HEK293T (cell line): ENCODE results near the gene EZR.

Source experiments
- CTCF ChIA-PET: fragments of 350-600 bp; formaldehyde crosslinking; extraction: SDS; loops from one replicate; lab custom pipeline; 2021; ENCODE audit warnings: antibody characterized with exemption, inconsistent platforms; lab: Yijun Ruan, JAX
- POLR2A ChIA-PET: fragments of 350-600 bp; formaldehyde crosslinking; extraction: SDS; loops from one replicate; lab custom pipeline; 2020; ENCODE audit warnings: antibody characterized with exemption, inconsistent platforms; lab: Yijun Ruan, JAX
- DNase-seq: peaks from one replicate; pipeline ENCODE4 v3.0.0; 2012; ENCODE audit warnings: mixed read lengths; ENCODE audit errors: extremely low spot score
- ARNT ChIP-seq: fragments of 450-650 bp; IDR thresholded peaks from 2 replicates; pipeline ENCODE4 v1.6.1; 2017; ENCODE audit warnings: mild to moderate bottlenecking
- BHLHE40 ChIP-seq: fragments of 450-650 bp; IDR thresholded peaks from 2 replicates; pipeline ENCODE4 v1.6.1; 2016; ENCODE audit warnings: mild to moderate bottlenecking, moderate library complexity, borderline replicate concordance
- CTBP1 ChIP-seq: fragments of 450-650 bp; IDR thresholded peaks from 2 replicates; pipeline ENCODE4 v1.6.1; 2016; ENCODE audit warnings: borderline replicate concordance
- ELF4 ChIP-seq: fragments of 450-650 bp; IDR thresholded peaks from 2 replicates; pipeline ENCODE4 v1.6.1; 2017; ENCODE audit warnings: antibody characterized with exemption
- FOXA1 ChIP-seq: fragments of 450-650 bp; IDR thresholded peaks from 2 replicates; pipeline ENCODE4 v1.6.1; 2016; ENCODE audit warnings: mild to moderate bottlenecking
- FOXK2 ChIP-seq: fragments of 450-650 bp; IDR thresholded peaks from 2 replicates; pipeline ENCODE4 v1.6.1; 2016; ENCODE audit warnings: mild to moderate bottlenecking
- FOXM1 ChIP-seq: fragments of 450-650 bp; IDR thresholded peaks from 2 replicates; pipeline ENCODE4 v1.6.1; 2017; ENCODE audit warnings: mild to moderate bottlenecking, borderline replicate concordance
- HDGF ChIP-seq: fragments of 450-650 bp; IDR thresholded peaks from 2 replicates; pipeline ENCODE4 v1.6.1; 2017; ENCODE audit warnings: antibody characterized with exemption, borderline replicate concordance
- L3MBTL2 ChIP-seq: fragments of 450-650 bp; conservative IDR thresholded peaks from 2 replicates; pipeline ENCODE4 v1.6.1; 2016; ENCODE audit warnings: mild to moderate bottlenecking
- LEF1 ChIP-seq: fragments of 450-650 bp; IDR thresholded peaks from 2 replicates; pipeline ENCODE4 v1.6.1; 2017; ENCODE audit warnings: mild to moderate bottlenecking, borderline replicate concordance
- NFRKB ChIP-seq: fragments of 450-650 bp; IDR thresholded peaks from 2 replicates; pipeline ENCODE4 v1.6.1; 2016; ENCODE audit warnings: mild to moderate bottlenecking, moderate library complexity
- SP1 ChIP-seq: fragments of 450-650 bp; IDR thresholded peaks from 2 replicates; pipeline ENCODE4 v1.6.1; 2017
- SUZ12 ChIP-seq: fragments of 450-650 bp; IDR thresholded peaks from 2 replicates; pipeline ENCODE4 v1.6.1; 2016; ENCODE audit warnings: mild to moderate bottlenecking
- TARDBP ChIP-seq: fragments of 450-650 bp; IDR thresholded peaks from 2 replicates; pipeline ENCODE4 v1.6.1; 2016
- ZNF384 ChIP-seq: fragments of 450-650 bp; IDR thresholded peaks from 2 replicates; pipeline ENCODE4 v1.6.1; 2016
- TF ChIP-seq, protein P1 (sequence below): fragments of 450-650 bp; IDR thresholded peaks from 2 replicates; pipeline ENCODE4 v1.6.1; 2016

Gene EZR

GRCh38 chr6:158764926-158765325 is 54.2 kb downstream of the EZR start:
- POLR2A ChIA-PET = interaction anchor here (0.8 kb wide), 1 partner anchor 56 kb away, joined by 4 read pairs; no protein-coding TSS in a partner anchor
- TF ChIP-seq NFRKB (no peak), L3MBTL2 (no peak), TARDBP (no peak), LEF1 (no peak), BHLHE40 (no peak), ZNF384 (no peak), FOXM1 (no peak), FOXA1 (no peak), SUZ12 (no peak), ARNT (no peak), CTBP1 (no peak), SP1 (no peak), ELF4 (no peak)
- TF ChIP-seq, protein P1, sequence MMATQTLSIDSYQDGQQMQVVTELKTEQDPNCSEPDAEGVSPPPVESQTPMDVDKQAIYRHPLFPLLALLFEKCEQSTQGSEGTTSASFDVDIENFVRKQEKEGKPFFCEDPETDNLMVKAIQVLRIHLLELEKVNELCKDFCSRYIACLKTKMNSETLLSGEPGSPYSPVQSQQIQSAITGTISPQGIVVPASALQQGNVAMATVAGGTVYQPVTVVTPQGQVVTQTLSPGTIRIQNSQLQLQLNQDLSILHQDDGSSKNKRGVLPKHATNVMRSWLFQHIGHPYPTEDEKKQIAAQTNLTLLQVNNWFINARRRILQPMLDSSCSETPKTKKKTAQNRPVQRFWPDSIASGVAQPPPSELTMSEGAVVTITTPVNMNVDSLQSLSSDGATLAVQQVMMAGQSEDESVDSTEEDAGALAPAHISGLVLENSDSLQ = no peak
- no peak for DNase-seq
- CTCF ChIA-PET = interaction anchor here (0.5 to 1.3 kb wide), 2 partner anchors 46 to 61 kb away, joined by 4 read pairs; no protein-coding TSS in a partner anchor

GRCh38 chr6:158764183-158764849 is 54.9 kb downstream of the EZR start:
- TF ChIP-seq L3MBTL2 = no peak
- TF ChIP-seq FOXA1 = no peak
- TF ChIP-seq LEF1 = no peak
- TF ChIP-seq, protein P1 = no peak
- TF ChIP-seq ARNT = no peak
- TF ChIP-seq BHLHE40 = no peak
- TF ChIP-seq HDGF = no peak
- TF ChIP-seq CTBP1 = no peak
- no peak for TF ChIP-seq SP1
- TF ChIP-seq NFRKB = no peak
- no peak for TF ChIP-seq FOXK2
- no peak for TF ChIP-seq TARDBP
- TF ChIP-seq SUZ12 = no peak
- ChIA-PET POLR2A (no interaction called here), CTCF (interaction anchor here (1.5 kb wide), 1 partner anchor 46 kb away, joined by 4 read pairs; no protein-coding TSS in a partner anchor)
- DNase-seq = no peak

GRCh38 chr6:158763434-158764182 is 55.6 kb downstream of the EZR start:
- ChIA-PET POLR2A (no interaction called here), CTCF (interaction anchor here (1.5 kb wide), 1 partner anchor 45 kb away, joined by 4 read pairs; no protein-coding TSS in a partner anchor)
- TF ChIP-seq SUZ12 (no peak), ELF4 (no peak), NFRKB (no peak), L3MBTL2 (no peak), ARNT (no peak), LEF1 (no peak), SP1 (no peak), CTBP1 (no peak), HDGF (no peak), FOXK2 (no peak), FOXA1 (no peak), BHLHE40 (no peak), TARDBP (no peak), FOXM1 (no peak), ZNF384 (no peak)
- TF ChIP-seq, protein P1 = no peak
- DNase-seq = no peak

DNA sequence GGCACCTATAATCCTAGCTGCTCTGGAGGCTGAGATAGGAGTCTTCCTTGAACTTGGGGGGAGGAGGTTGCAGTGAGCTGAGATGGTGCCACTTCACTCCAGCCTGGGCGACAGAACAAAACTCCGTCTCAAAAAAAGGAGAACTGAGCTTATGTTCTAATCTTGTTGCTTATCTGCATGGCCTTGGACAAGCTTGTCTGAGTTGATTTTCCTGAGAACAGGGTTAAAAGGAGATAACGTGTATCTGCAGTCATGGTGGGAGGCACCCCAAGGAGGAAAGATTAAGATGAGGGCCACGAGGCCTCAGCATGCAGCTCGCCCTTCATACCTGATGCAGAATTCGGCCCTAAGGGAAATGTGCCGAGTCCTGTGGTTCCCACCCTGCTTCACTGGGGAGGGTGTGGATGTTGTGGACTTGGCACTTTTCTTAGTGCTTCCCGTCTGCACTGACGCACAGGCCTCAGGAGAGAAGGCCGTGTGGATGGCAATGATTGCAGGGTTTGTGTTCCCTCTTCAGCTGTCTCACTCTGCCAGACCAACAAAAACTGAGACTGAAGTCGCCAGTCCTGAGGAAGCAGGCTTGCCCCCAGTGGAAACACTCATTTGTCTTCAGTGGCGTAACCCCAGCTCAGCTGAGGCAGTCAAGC is 56.3 kb downstream of the EZR start:
- ChIA-PET POLR2A (no interaction called here), CTCF (interaction anchor here (1.5 kb wide), 1 partner anchor 45 kb away, joined by 4 read pairs; no protein-coding TSS in a partner anchor)
- TF ChIP-seq CTBP1 (no peak), ZNF384 (no peak), ARNT (no peak), FOXK2 (no peak), SUZ12 (no peak), FOXM1 (no peak), SP1 (no peak), TARDBP (no peak), LEF1 (no peak), ELF4 (no peak), BHLHE40 (no peak)
- TF ChIP-seq, protein P1 = no peak
- DNase-seq = no peak
